CD4-positive, CD25-positive, alpha-beta regulatory T cell (primary cell): ENCODE measurements around the gene CHI3L2. TPM values are rescaled to one million over a fixed set of nuclear protein-coding genes. Genes with fewer than 3 reads are reported as not detected.

Experiments used
- ATAC-seq, 2 donors: fragments of 150-1000 bp; cut with Tn5 transposase; one replicate each; pipeline ENCODE4 v1.10.0; 2021; ENCODE audit warnings: low read depth in 2 of 2, moderate number of reproducible peaks in 2 of 2, moderate library complexity in 1 of 2
- DNase-seq, 3 donors: peaks; one replicate each; pipeline versions ENCODE4 v3.0.0 to v3.0.0-alpha.2; 2012 to 2022; ENCODE audit warnings: mixed read lengths in 1 of 3
- H3K27ac ChIP-seq: one replicate; pipeline ENCODE4 v1.7.0; 2013; ENCODE audit warnings: mild to moderate bottlenecking, low read length; ENCODE audit not compliant: insufficient read depth, poor library complexity, severe bottlenecking
- H3K27me3 ChIP-seq: one replicate; pipeline ENCODE4 v1.7.0; 2013; ENCODE audit warnings: low read length; ENCODE audit not compliant: control insufficient read depth, insufficient read depth
- H3K36me3 ChIP-seq: one replicate; pipeline ENCODE4 v1.7.0; 2013; ENCODE audit warnings: mild to moderate bottlenecking, low read length, moderate library complexity; ENCODE audit not compliant: control insufficient read depth, insufficient read depth
- H3K4me1 ChIP-seq: 2 replicates; pipeline ENCODE4 v1.7.0; 2013; ENCODE audit warnings: mild to moderate bottlenecking, low read length; ENCODE audit not compliant: insufficient read depth, control insufficient read depth, poor library complexity, severe bottlenecking
- H3K4me3 ChIP-seq: one replicate; pipeline ENCODE4 v1.7.0; 2013; ENCODE audit warnings: low read depth, mild to moderate bottlenecking, low read length, moderate library complexity
- H3K9me3 ChIP-seq, 2 experiments: 1 replicate in 1 of 2; 2 replicates in 1 of 2; pipeline ENCODE4 v1.7.0; 2013; ENCODE audit warnings: low read length in 2 of 2, mild to moderate bottlenecking in 1 of 2, moderate library complexity in 1 of 2; ENCODE audit not compliant: control insufficient read depth in 2 of 2
- H3K27ac Mint-ChIP-seq, 3 donors: one replicate each; pipeline ENCODE4 v1.8.0; 2020 to 2022; ENCODE audit warnings: mild to moderate bottlenecking in 3 of 3, mixed read lengths in 3 of 3, moderate library complexity in 2 of 3
- H3K27me3 Mint-ChIP-seq: one replicate; pipeline ENCODE4 v1.8.0; 2022; ENCODE audit warnings: mild to moderate bottlenecking, mixed read lengths
- H3K36me3 Mint-ChIP-seq: one replicate; pipeline ENCODE4 v1.8.0; 2020; ENCODE audit warnings: mixed read lengths
- H3K4me1 Mint-ChIP-seq, 4 donors: one replicate each; pipeline ENCODE4 v1.8.0; 2020 to 2022; ENCODE audit warnings: mixed read lengths in 4 of 4, mild to moderate bottlenecking in 1 of 4
- H3K4me3 Mint-ChIP-seq, 4 donors: one replicate each; pipeline ENCODE4 v1.8.0; 2020 to 2022; ENCODE audit warnings: mild to moderate bottlenecking in 4 of 4, mixed read lengths in 4 of 4, moderate library complexity in 3 of 4
- H3K9me3 Mint-ChIP-seq, 7 donors: one replicate each; pipeline ENCODE4 v1.8.0; 2020 to 2022; ENCODE audit warnings: mixed read lengths in 7 of 7, mild to moderate bottlenecking in 3 of 7, moderate library complexity in 2 of 7
- polyA plus RNA-seq, 4 donors: library from polyadenylated mRNA; unstranded; fragments of 300-500 nt; fragmentation: Illumina TruSeq; gene quantifications; one replicate each; pipeline ENCODE4 v1.2.3, GENCODE V29; 2021
- total RNA-seq: library from RNA; stranded (reverse); gene quantifications from one replicate; pipeline ENCODE4 v1.2.3, GENCODE V29; 2022

Gene CHI3L2
- total and polyA plus RNA-seq, 5 donors from 2014 or later = 5.0 to 15.8 (median 9.7) TPM

- no peaks in the 10 kb centered on the region for H3K36me3 ChIP-seq
- no peak within 1 kb of the TSS for H3K27ac ChIP-seq
- H3K4me3 ChIP-seq = no peak within 1 kb of the TSS
- Mint-ChIP-seq H3K27ac (no peak within 1 kb of the TSS), H3K4me1 (peaks cover 0 to 10% (median 2%) of the 10 kb centered on the region in 4 donors), H3K4me3 (no peak within 1 kb of the TSS), H3K27me3 (peaks cover 20% of the 10 kb centered on the region), H3K36me3 (no peaks in the 10 kb centered on the region), H3K9me3 (peaks cover 0 to 3% (median 0%) of the 10 kb centered on the region in 7 donors)
- H3K4me1 ChIP-seq = no peaks in the 10 kb centered on the region
- peaks cover 3% of the 10 kb centered on the region for H3K27me3 ChIP-seq
- ATAC-seq = no peak
- H3K9me3 ChIP-seq = no peaks in the 10 kb centered on the region
- no peak for DNase-seq
These were observed 63.1 kb downstream of the CHI3L2 start, which contains the start of gene CHIA for GRCh38 chr1:111290630-111291029. TSS of gene CHIA (plus strand) at chr1:111290851. CDS start at chr1:111310468, 19,617 bp downstream.

Other genes starting within 250 kb of the CHI3L2 start
- gene DRAM2, start 87.6 kb upstream of the CHI3L2 start, total RNA-seq = 37.2 TPM
- 100 to 1,000 TPM in 1 of 4 donors, 10 to 100 TPM in 3; 86.7 to 112 (median 95.9) TPM for gene DRAM2, start 87.6 kb upstream of the CHI3L2 start, polyA plus RNA-seq
- 22.6 TPM for gene CEPT1, start 87.5 kb upstream of the CHI3L2 start, total RNA-seq
- 10 to 100 TPM; 19.9 to 37.5 (median 27.7) TPM for gene CEPT1, start 87.5 kb upstream of the CHI3L2 start, polyA plus RNA-seq
- 83.8 TPM for gene DENND2D, start 27.1 kb upstream of the CHI3L2 start, total RNA-seq
- 100 to 1,000 TPM in 3 of 4 donors, 10 to 100 TPM in 1; 85.6 to 196 (median 119) TPM for gene DENND2D, start 27.1 kb upstream of the CHI3L2 start, polyA plus RNA-seq
- not detected for gene CHIA, start 63.1 kb downstream of the CHI3L2 start, total RNA-seq
- gene CHIA, start 63.1 kb downstream of the CHI3L2 start, polyA plus RNA-seq = not detected
- gene OVGP1, start 200.0 kb downstream of the CHI3L2 start, total RNA-seq = 6.7 TPM
- gene OVGP1, start 200.0 kb downstream of the CHI3L2 start, polyA plus RNA-seq = under 1 TPM in 3 of 4 donors, not detected in 1; 0.21 to 0.47 (median 0.23) TPM
- gene WDR77, start 221.5 kb downstream of the CHI3L2 start, total RNA-seq = 15.7 TPM
- 10 to 100 TPM; 31.7 to 36.9 (median 34.7) TPM for gene WDR77, start 221.5 kb downstream of the CHI3L2 start, polyA plus RNA-seq
- gene ATP5PB, start 221.8 kb downstream of the CHI3L2 start, total RNA-seq = 85.1 TPM
- gene ATP5PB, start 221.8 kb downstream of the CHI3L2 start, polyA plus RNA-seq = 100 to 1,000 TPM; 431 to 569 (median 496) TPM
- 22.4 TPM for gene C1orf162, start 246.3 kb downstream of the CHI3L2 start, total RNA-seq
- 100 to 1,000 TPM in 1 of 4 donors, 10 to 100 TPM in 3; 45.4 to 111 (median 65.8) TPM for gene C1orf162, start 246.3 kb downstream of the CHI3L2 start, polyA plus RNA-seq